DND-41 (cell line): ENCODE results near the gene EPS8L3.

Source experiments
- CTCF ChIP-seq: IDR thresholded peaks from 2 replicates; pipeline ENCODE4 v1.5.1; 2012; ENCODE audit warnings: borderline replicate concordance, low read length, moderate library complexity, mild to moderate bottlenecking; ENCODE audit not compliant: poor library complexity, severe bottlenecking; ENCODE audit errors: extremely low read depth
- EZH2 ChIP-seq: IDR thresholded peaks from 3 replicates; pipeline ENCODE4 v1.6.1; 2012; ENCODE audit warnings: borderline replicate concordance, low read depth, mild to moderate bottlenecking, moderate library complexity, low read length, inconsistent platforms; ENCODE audit not compliant: severe bottlenecking

GRCh38 chr1:109770331-109771095 is 6.8 kb upstream of the EPS8L3 start:
- TF ChIP-seq CTCF (no peak), EZH2 (no peak)
